HCT116 (cell line): ENCODE results near the gene RNU11. TPM values are rescaled to one million over a fixed set of nuclear protein-coding genes. Genes with fewer than 3 reads are reported as not detected.

Experiments
- ATAC-seq: fragments of 200-7000 bp; cut with Tn5 transposase; 2 replicates; pipeline ENCODE4 v1.9.1; 2020; ENCODE audit warnings: mild to moderate bottlenecking, moderate library complexity
- BruUV-seq: library from RNA; stranded (reverse); fragments of 400-500 nt; replicated peaks from 2 replicates; lab custom pipeline; 2021; lab: Mats Ljungman, UMichigan
- CTCF ChIA-PET: fragments of 300-600 bp; sonication (Branson Sonifier 250); formaldehyde crosslinking; loops from one replicate; lab custom pipeline; 2021; ENCODE audit warnings: antibody characterized with exemption; lab: Charles Lee
- POLR2A ChIA-PET: fragments of 300-600, 350-600 bp; sonication (Branson Sonifier 250); formaldehyde crosslinking; loops from one replicate; lab custom pipeline; 2021; ENCODE audit warnings: antibody characterized with exemption; lab: Charles Lee
- RAD21 ChIA-PET, 2 experiments: fragments of 300-600 bp; sonication (Branson Sonifier 250); formaldehyde crosslinking; loops; one replicate each; lab custom pipeline; 2023; ENCODE audit warnings: low total read pairs in 2 of 2; ENCODE audit not compliant: uncharacterized antibody in 2 of 2, unreplicated experiment in 2 of 2, low non-redundant PET in 1 of 2; lab: Charles Lee
- DNase-seq: peaks from one replicate; pipeline ENCODE4 v3.0.0-alpha.2; 2010; ENCODE audit warnings: low read depth, low spot score
- H2AFZ ChIP-seq: fragments of 200-600 bp; shearing (Covaris generic), sonication (generic); 2 replicates; pipeline ENCODE4 v1.6.1; 2017; ENCODE audit warnings: low read depth, mixed run types, mixed read lengths, antibody characterized with exemption, low read length; ENCODE audit not compliant: poor library complexity, severe bottlenecking
- H3K27ac ChIP-seq: 2 replicates; pipeline ENCODE4 v1.5.1; 2012; ENCODE audit warnings: low read depth, low read length
- H3K27me3 ChIP-seq: fragments of 200-600 bp; sonication (generic); 2 replicates; pipeline ENCODE4 v1.6.1; 2016; ENCODE audit warnings: mixed run types, low read length, mixed read lengths; ENCODE audit not compliant: insufficient read depth
- H3K36me3 ChIP-seq, 2 experiments: fragments of 200-500 bp in 1 of 2; fragments of 200-600 bp in 1 of 2; sonication (Bioruptor generic) in 1 of 2; sonication (generic) in 1 of 2; 2 replicates each; pipeline versions ENCODE4 v1.5.1 to v1.6.1; 2014 to 2016; ENCODE audit warnings: low read length in 2 of 2, inconsistent platforms in 1 of 2, mixed read lengths in 1 of 2, mixed run types in 1 of 2; ENCODE audit not compliant: insufficient read depth in 2 of 2, control insufficient read depth in 1 of 2
- H3K4me1 ChIP-seq, 2 experiments: fragments of 200-600 bp in 1 of 2; sonication (generic) in 1 of 2; 2 replicates each; pipeline versions ENCODE4 v1.5.1 to v1.6.1; 2012 to 2017; ENCODE audit warnings: low read length in 2 of 2, inconsistent platforms in 1 of 2, mild to moderate bottlenecking in 1 of 2, mixed read lengths in 1 of 2, mixed run types in 1 of 2, moderate library complexity in 1 of 2; ENCODE audit not compliant: insufficient read depth in 2 of 2, control insufficient read depth in 1 of 2
- H3K4me2 ChIP-seq: fragments of 200-600 bp; sonication (generic); 2 replicates; pipeline ENCODE4 v1.6.1; 2017; ENCODE audit warnings: mixed run types, low read length, mixed read lengths
- H3K4me3 ChIP-seq, 2 experiments: fragments of 200-600 bp in 1 of 2; sonication (generic) in 1 of 2; replicated peaks in 1 of 2; 2 replicates each; pipeline ENCODE4 v1.5.1; 2011 to 2016; ENCODE audit warnings: low read length in 2 of 2, control low read depth in 1 of 2, low read depth in 1 of 2, mild to moderate bottlenecking in 1 of 2, mixed read lengths in 1 of 2, mixed run types in 1 of 2
- H3K79me2 ChIP-seq: fragments of 200-600 bp; sonication (generic); 2 replicates; pipeline ENCODE4 v1.6.1; 2017; ENCODE audit warnings: mild to moderate bottlenecking, mixed run types, low read length, moderate library complexity, mixed read lengths; ENCODE audit not compliant: insufficient read depth
- H3K9ac ChIP-seq: fragments of 200-600 bp; sonication (generic); 2 replicates; pipeline ENCODE4 v1.6.1; 2016; ENCODE audit warnings: low read length, mixed read lengths
- H3K9me2 ChIP-seq: fragments of 200-600 bp; sonication (generic), shearing (Covaris generic); 2 replicates; pipeline ENCODE4 v1.6.1; 2017; ENCODE audit warnings: mixed run types, mild to moderate bottlenecking, moderate library complexity; ENCODE audit not compliant: insufficient read depth
- H3K9me3 ChIP-seq, 2 experiments: fragments of 200-500 bp in 1 of 2; fragments of 200-600 bp in 1 of 2; sonication (Bioruptor generic) in 1 of 2; sonication (generic) in 1 of 2; 2 replicates each; pipeline ENCODE4 v1.6.1; 2014 to 2017; ENCODE audit warnings: low read length in 2 of 2, mixed read lengths in 2 of 2, inconsistent platforms in 1 of 2, low read depth in 1 of 2, mild to moderate bottlenecking in 1 of 2, mixed run types in 1 of 2, moderate library complexity in 1 of 2; ENCODE audit not compliant: control insufficient read depth in 1 of 2, insufficient read depth in 1 of 2
- H4K20me1 ChIP-seq: fragments of 200-600 bp; sonication (generic), shearing (Covaris generic); 2 replicates; pipeline ENCODE4 v1.6.1; 2017; ENCODE audit warnings: mixed run types, mild to moderate bottlenecking, moderate library complexity; ENCODE audit not compliant: insufficient read depth
- ATF3 ChIP-seq: IDR thresholded peaks from 2 replicates; pipeline ENCODE4 v1.6.1; 2012
- CBX3 ChIP-seq: IDR thresholded peaks from 2 replicates; pipeline ENCODE4 v1.6.1; 2012; ENCODE audit warnings: low read depth
- CEBPB ChIP-seq: IDR thresholded peaks from 2 replicates; pipeline ENCODE4 v1.6.1; 2012; ENCODE audit warnings: low read depth
- CTCF ChIP-seq, 3 experiments: fragments of 200-600 bp in 1 of 3; sonication (generic) in 1 of 3; IDR thresholded peaks in 2 of 3; conservative IDR thresholded peaks in 1 of 3; 2 replicates each; pipeline ENCODE4 v1.5.1; 2012 to 2017; ENCODE audit warnings: low read depth in 2 of 3, low read length in 2 of 3, antibody characterized with exemption in 1 of 3, borderline replicate concordance in 1 of 3, control low read depth in 1 of 3, mild to moderate bottlenecking in 1 of 3, mixed read lengths in 1 of 3, mixed run types in 1 of 3, moderate library complexity in 1 of 3; ENCODE audit not compliant: insufficient read depth in 1 of 3
- EZH2 ChIP-seq: fragments of 200-600 bp; sonication (generic); IDR thresholded peaks from 2 replicates; pipeline ENCODE4 v1.6.1; 2017; ENCODE audit warnings: antibody characterized with exemption, mixed run types
- FOSL1 ChIP-seq: IDR thresholded peaks from 2 replicates; pipeline ENCODE4 v1.6.1; 2012; ENCODE audit warnings: low read depth
- JUND ChIP-seq: IDR thresholded peaks from 2 replicates; pipeline ENCODE4 v1.6.1; 2012
- POLR2A ChIP-seq: IDR thresholded peaks from 2 replicates; pipeline ENCODE4 v1.7.0; 2011; ENCODE audit warnings: borderline replicate concordance; ENCODE audit not compliant: insufficient read depth, insufficient read length; ENCODE audit errors: extremely low read depth
- REST ChIP-seq: IDR thresholded peaks from 2 replicates; pipeline ENCODE4 v1.6.1; 2012; ENCODE audit warnings: low read depth
- SP1 ChIP-seq: IDR thresholded peaks from 2 replicates; pipeline ENCODE4 v1.6.1; 2012; ENCODE audit warnings: low read depth
- SRF ChIP-seq: IDR thresholded peaks from 2 replicates; pipeline ENCODE4 v1.6.1; 2012; ENCODE audit warnings: low read depth
- TCF7L2 ChIP-seq: IDR thresholded peaks from 2 replicates; pipeline ENCODE4 v1.7.0; 2011; ENCODE audit warnings: borderline replicate concordance, inconsistent platforms; ENCODE audit not compliant: insufficient read depth, insufficient read length; ENCODE audit errors: extremely low read depth
- YY1 ChIP-seq: IDR thresholded peaks from 2 replicates; pipeline ENCODE4 v1.6.1; 2011; ENCODE audit warnings: low read length, low read depth, moderate library complexity, mild to moderate bottlenecking; ENCODE audit not compliant: insufficient replicate concordance; ENCODE audit errors: extremely low read depth
- ZBTB33 ChIP-seq: IDR thresholded peaks from 2 replicates; pipeline ENCODE4 v1.6.1; 2011; ENCODE audit warnings: mild to moderate bottlenecking, low read length, moderate library complexity; ENCODE audit not compliant: insufficient replicate concordance; ENCODE audit errors: extremely low read depth
- ZFX ChIP-seq: fragments of 450-650 bp; IDR thresholded peaks from 2 replicates; pipeline ENCODE4 v1.6.1; 2017
- ZNF274 ChIP-seq: fragments of 200-500 bp; sonication (Bioruptor generic); IDR thresholded peaks from 2 replicates; pipeline ENCODE4 v1.6.1; 2014; ENCODE audit warnings: mild to moderate bottlenecking, low read depth, low read length, inconsistent platforms
- intact Hi-C: fragments of 100-400 bp; cut with micrococcal nuclease; formaldehyde crosslinking; loops from 2 replicates; pipeline ENCODE4 v1.10.0; 2022
- total RNA-seq: library from RNA; stranded (reverse); gene quantifications from one replicate; pipeline ENCODE4 v1.2.1, GENCODE V29; 2021; ENCODE audit not compliant: unreplicated experiment

Gene RNU11
- total RNA-seq, 1 experiment from 2014 or later, result not detected

- intact Hi-C loops, result no loop called here
- Histone ChIP-seq H3K9me3 (no peaks in the 10 kb centered on the region), H3K36me3 (no peaks in the 10 kb centered on the region; a peak in 1 of 4 replicates), H3K27me3 (no peaks in the 10 kb centered on the region), H2AFZ (no peak overlapping the region), H3K4me3 (peak overlapping the region in 1 of 2 experiments; percentile 95; a peak in 2 of 4 replicates), H3K9ac (peak overlapping the region; percentile 95; the same call in 1 of the 2 replicates), H3K4me1 (peaks cover 25 to 55% of the 10 kb centered on the region in 2 experiments), H3K9me2 (no peaks in the 10 kb centered on the region), H3K4me2 (peak overlapping the region; percentile 78), H4K20me1 (no peaks in the 10 kb centered on the region), H3K27ac (peak overlapping the region; percentile 97), H3K79me2 (peaks cover 33% of the 10 kb centered on the region)
- no peak for DNase-seq
- TF ChIP-seq REST (no peak), CBX3 (no peak), JUND (no peak), YY1 (no peak), ZNF274 (no peak), CTCF (IDR thresholded peaks at IDR 0.05 in 2 of 3, conservative IDR thresholded peaks at IDR 0.05 in 1 of 3; ENCODE audit: borderline replicate concordance in 1 of 3, insufficient read depth in 1 of 3, low read depth in 2 of 3, low read length in 2 of 3) (no peak), SP1 (no peak), CEBPB (no peak), ZFX (no peak), TCF7L2 (no peak), SRF (no peak), FOSL1 (no peak), ZBTB33 (no peak), POLR2A (no peak), EZH2 (no peak), ATF3 (no peak)
- ChIA-PET CTCF (no interaction called here), POLR2A (interaction anchor here (0.5 to 1.0 kb wide), 3 partner anchors 8 to 392 kb away, joined by 3 to 6 read pairs (median 3); no protein-coding TSS in a partner anchor), RAD21 (interaction anchor here in 1 of 2 experiments (0.6 kb wide), 1 partner anchor 94 kb away, joined by 3 read pairs; no protein-coding TSS in a partner anchor)
- ATAC-seq, result no peak
- no TSS peak for BruUV-seq
Observed at GRCh38 chr1:28644494-28644893, 3.9 kb upstream of the RNU11 start.
